ENCODE data around the gene MEX3D. TPM values are rescaled to one million over a fixed set of nuclear protein-coding genes. Genes with fewer than 3 reads are reported as not detected.

MEX3D gene
- total and polyA plus RNA-seq, 12 donors, result 1.6 to 31.6 (median 14.4) TPM

- intact Hi-C loops (cut with DNase I), result no loop called here
- Histone ChIP-seq H3K36me3 (replicated peaks in 1 of 2) (peaks cover 0 to 47% of the 10 kb centered on the region in 2 donors), H3K27ac (no peak overlapping the region), H3K4me1 (replicated peaks in 1 of 2) (no peaks in the 10 kb centered on the region), H3K9me3 (replicated peaks in 1 of 3) (no peaks in the 10 kb centered on the region), H3K27me3 (no peaks in the 10 kb centered on the region), H3K4me3 (no peak overlapping the region)
- DNase-seq, result no peak
- 93 to 95% (median 94%) methylated on average over 36 to 41 of the region's 41 CpGs for WGBS, 4 donors
- TF ChIP-seq CTCF (IDR thresholded peaks at IDR 0.05) (no peak), POLR2A (IDR thresholded peaks at IDR 0.05) (no peak)
These were observed 47.1 kb upstream of the MEX3D start for GRCh38 chr19:1615156-1615765.

GRCh38 chr19:1613808-1614570 lies 45.9 kb upstream of the MEX3D start:
- no peaks in the 10 kb centered on the region for H3K27me3 ChIP-seq
- intact Hi-C loops (cut with DNase I), result no loop called here
- no peak for DNase-seq
- peaks cover 0 to 43% of the 10 kb centered on the region in 2 donors for H3K36me3 ChIP-seq (replicated peaks in 1 of 2)
- H3K4me3 ChIP-seq, result no peak overlapping the region
- no peaks in the 10 kb centered on the region for H3K9me3 ChIP-seq (replicated peaks in 1 of 3)
- H3K4me1 ChIP-seq (replicated peaks in 1 of 2), result no peaks in the 10 kb centered on the region
- no peak overlapping the region for H3K27ac ChIP-seq
- TF ChIP-seq POLR2A (IDR thresholded peaks at IDR 0.05) (no peak), CTCF (IDR thresholded peaks at IDR 0.05) (no peak)
- 90 to 94% (median 93%) methylated on average over 22 to 32 of the region's 32 CpGs for WGBS, 4 donors

GRCh38 chr19:1613146-1613545 lies 45.0 kb upstream of the MEX3D start:
- Histone ChIP-seq H3K27me3 (no peaks in the 10 kb centered on the region), H3K36me3 (replicated peaks in 1 of 2) (peaks cover 0 to 37% of the 10 kb centered on the region in 2 donors), H3K27ac (no peak overlapping the region), H3K4me1 (replicated peaks in 1 of 2) (no peaks in the 10 kb centered on the region), H3K9me3 (replicated peaks in 1 of 3) (no peaks in the 10 kb centered on the region), H3K4me3 (no peak overlapping the region)
- DNase-seq, result no peak
- intact Hi-C loops (cut with DNase I), result no loop called here
- 50 to 85% (median 81%) methylated on average over 2 to 9 of the region's 9 CpGs for WGBS, 4 donors
- TF ChIP-seq CTCF (IDR thresholded peaks at IDR 0.05) (no peak), POLR2A (IDR thresholded peaks at IDR 0.05) (no peak)

DNA sequence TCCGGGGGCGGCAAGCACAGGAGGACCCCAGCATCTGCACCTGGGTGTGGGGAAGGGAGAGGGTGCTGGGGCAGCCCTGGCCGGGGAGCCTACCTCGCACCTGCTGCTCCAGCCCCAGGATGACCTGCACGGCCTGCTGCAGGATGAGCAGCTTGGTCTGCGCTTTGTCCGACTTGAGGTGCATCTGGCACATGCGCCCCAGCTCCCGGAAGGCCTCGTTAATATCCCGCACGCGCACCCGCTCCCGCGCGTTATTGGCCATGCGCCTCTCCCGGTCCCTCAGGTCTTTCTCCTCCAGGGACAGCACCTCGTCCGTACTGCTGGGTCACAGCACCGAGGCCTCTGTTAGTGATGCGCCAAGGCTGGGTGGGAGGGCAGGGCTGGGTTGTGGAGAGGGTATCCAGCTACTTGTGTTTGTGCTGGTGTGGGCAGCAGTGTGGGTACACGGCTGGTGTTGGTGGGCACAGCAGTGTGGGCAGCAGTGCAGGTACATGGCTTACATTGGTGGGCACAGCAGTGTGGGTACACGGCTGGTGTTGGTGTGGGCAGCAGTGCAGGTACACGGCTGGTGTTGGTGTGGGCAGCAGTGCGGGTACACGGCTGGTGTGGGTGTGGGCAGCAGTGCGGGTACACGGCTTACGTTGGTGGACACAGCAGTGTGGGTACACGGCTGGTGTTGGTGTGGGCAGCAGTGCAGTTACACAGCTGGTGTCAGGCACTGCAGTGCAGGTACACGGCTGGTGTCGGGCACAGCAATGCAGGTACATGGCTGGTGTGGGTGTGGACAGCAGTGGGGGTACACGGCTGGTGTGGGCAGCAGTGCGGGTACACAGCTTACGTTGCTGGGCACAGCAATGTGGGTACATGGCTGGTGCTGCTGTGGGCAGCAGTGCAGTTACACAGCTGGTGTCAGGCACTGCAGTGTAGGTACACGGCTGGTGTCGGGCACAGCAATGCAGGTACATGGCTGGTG lies 44.3 kb upstream of the MEX3D start:
- WGBS, 4 donors, result 93 to 95% (median 94%) methylated on average over 35 to 39 of the region's 39 CpGs
- no peaks in the 10 kb centered on the region for H3K9me3 ChIP-seq (replicated peaks in 1 of 3)
- intact Hi-C loops (cut with DNase I), result no loop called here
- no peak for DNase-seq
- H3K36me3 ChIP-seq (replicated peaks in 1 of 2), result peaks cover 0 to 37% of the 10 kb centered on the region in 2 donors
- H3K27ac ChIP-seq, result no peak overlapping the region
- TF ChIP-seq POLR2A (IDR thresholded peaks at IDR 0.05) (no peak), CTCF (IDR thresholded peaks at IDR 0.05) (no peak)
- no peak overlapping the region for H3K4me3 ChIP-seq
- H3K4me1 ChIP-seq (replicated peaks in 1 of 2), result no peaks in the 10 kb centered on the region
- H3K27me3 ChIP-seq, result no peaks in the 10 kb centered on the region
